ENCODE measurements around the gene ERAP2. TPM values are rescaled to one million over a fixed set of nuclear protein-coding genes. Genes with fewer than 3 reads are reported as not detected.

Gene ERAP2
- total RNA-seq, 2 donors from 2014 or later: 7.7 to 19.0 TPM

DNA sequence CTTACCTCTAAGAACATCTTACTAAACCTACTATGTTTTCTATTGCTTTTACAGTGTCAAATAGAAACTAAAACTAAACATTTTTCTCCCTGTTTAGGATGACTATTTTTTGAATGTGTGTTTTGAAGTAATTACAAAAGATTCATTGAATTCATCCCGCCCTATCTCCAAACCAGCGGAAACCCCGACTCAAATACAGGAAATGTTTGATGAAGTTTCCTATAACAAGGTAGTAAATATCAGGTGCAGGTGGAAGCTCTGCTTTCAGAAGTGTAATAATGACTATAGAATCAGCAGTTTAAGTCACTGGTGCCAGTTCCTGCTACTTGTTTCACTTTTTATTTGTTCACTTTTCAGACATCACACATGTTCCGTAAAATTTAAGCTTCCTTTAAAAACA is 20.0 kb downstream of the ERAP2 start:
- 74% methylated on average over 4 of the region's 4 CpGs for WGBS
- no peaks in the 10 kb centered on the region for H3K27me3 ChIP-seq (replicated peaks; ENCODE audit: insufficient read depth)
- H3K4me1 ChIP-seq (replicated peaks): no peaks in the 10 kb centered on the region
- no peaks in the 10 kb centered on the region for H3K9me3 ChIP-seq
- intact Hi-C loops (cut with DNase I): no loop called here
- DNase-seq (ENCODE audit: low spot score): no peak
- H3K27ac ChIP-seq: no peak overlapping the region
- peaks cover 0 to 3% of the 10 kb centered on the region in 2 donors for H3K36me3 ChIP-seq
- no peak overlapping the region for H3K4me3 ChIP-seq
- TF ChIP-seq, protein P1, sequence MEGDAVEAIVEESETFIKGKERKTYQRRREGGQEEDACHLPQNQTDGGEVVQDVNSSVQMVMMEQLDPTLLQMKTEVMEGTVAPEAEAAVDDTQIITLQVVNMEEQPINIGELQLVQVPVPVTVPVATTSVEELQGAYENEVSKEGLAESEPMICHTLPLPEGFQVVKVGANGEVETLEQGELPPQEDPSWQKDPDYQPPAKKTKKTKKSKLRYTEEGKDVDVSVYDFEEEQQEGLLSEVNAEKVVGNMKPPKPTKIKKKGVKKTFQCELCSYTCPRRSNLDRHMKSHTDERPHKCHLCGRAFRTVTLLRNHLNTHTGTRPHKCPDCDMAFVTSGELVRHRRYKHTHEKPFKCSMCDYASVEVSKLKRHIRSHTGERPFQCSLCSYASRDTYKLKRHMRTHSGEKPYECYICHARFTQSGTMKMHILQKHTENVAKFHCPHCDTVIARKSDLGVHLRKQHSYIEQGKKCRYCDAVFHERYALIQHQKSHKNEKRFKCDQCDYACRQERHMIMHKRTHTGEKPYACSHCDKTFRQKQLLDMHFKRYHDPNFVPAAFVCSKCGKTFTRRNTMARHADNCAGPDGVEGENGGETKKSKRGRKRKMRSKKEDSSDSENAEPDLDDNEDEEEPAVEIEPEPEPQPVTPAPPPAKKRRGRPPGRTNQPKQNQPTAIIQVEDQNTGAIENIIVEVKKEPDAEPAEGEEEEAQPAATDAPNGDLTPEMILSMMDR (IDR thresholded peaks at IDR 0.05): no peak
- TF ChIP-seq POLR2AphosphoS5 (IDR thresholded peaks at IDR 0.05) (no peak), POLR2A (IDR thresholded peaks at IDR 0.05) (no peak)

DNA sequence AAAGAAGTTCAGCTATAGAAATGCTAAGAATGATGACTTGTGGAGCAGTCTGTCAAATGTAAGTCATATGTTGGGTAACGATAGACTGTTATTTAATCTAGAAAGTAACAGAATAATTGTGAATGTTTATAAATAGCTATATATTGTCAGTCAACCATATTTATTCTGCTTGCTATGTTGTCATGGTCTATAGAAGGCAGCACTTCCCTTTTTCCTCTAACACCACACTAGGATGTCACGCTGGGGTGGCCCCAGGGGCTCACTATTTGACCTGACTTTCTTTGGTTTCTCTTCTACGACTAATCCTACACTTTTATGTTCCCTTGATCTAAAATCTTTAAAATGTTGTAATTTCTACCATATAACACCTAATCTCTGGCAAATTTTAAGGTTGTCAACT is 20.5 kb downstream of the ERAP2 start:
- intact Hi-C loops (cut with DNase I): no loop called here
- 75% methylated on average over 3 of the region's 3 CpGs for WGBS
- TF ChIP-seq POLR2AphosphoS5 (IDR thresholded peaks at IDR 0.05) (no peak), POLR2A (IDR thresholded peaks at IDR 0.05) (no peak)
- TF ChIP-seq, protein P1 (IDR thresholded peaks at IDR 0.05): no peak
- no peaks in the 10 kb centered on the region for H3K4me1 ChIP-seq (replicated peaks)
- no peak for DNase-seq (ENCODE audit: low spot score)
- H3K27me3 ChIP-seq (replicated peaks; ENCODE audit: insufficient read depth): no peaks in the 10 kb centered on the region
- no peak overlapping the region for H3K4me3 ChIP-seq
- H3K27ac ChIP-seq: no peak overlapping the region
- H3K9me3 ChIP-seq: no peaks in the 10 kb centered on the region
- peaks cover 0 to 3% of the 10 kb centered on the region in 2 donors for H3K36me3 ChIP-seq

DNA sequence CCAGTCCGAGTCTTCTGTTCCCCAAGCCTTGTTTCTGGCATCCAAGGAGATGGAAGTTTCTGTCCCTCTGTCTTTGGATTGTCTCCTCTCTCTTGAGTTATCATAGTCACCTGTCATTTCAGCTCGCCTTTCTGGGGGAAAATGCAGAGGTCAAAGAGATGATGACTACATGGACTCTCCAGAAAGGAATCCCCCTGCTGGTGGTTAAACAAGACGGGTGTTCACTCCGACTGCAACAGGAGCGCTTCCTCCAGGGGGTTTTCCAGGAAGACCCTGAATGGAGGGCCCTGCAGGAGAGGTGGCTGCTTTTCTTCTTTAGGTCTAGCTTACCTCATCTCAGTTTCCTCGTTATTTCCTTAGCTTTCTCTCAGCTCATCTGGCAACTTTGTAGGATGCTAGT is 25.1 kb downstream of the ERAP2 start:
- TF ChIP-seq POLR2A (IDR thresholded peaks at IDR 0.05) (no peak), POLR2AphosphoS5 (IDR thresholded peaks at IDR 0.05) (no peak)
- TF ChIP-seq, protein P1 (IDR thresholded peaks at IDR 0.05): no peak
- H3K4me3 ChIP-seq: no peak overlapping the region
- no peak overlapping the region for H3K27ac ChIP-seq
- intact Hi-C loops (cut with DNase I): no loop called here
- WGBS: 91% methylated on average over 6 of the region's 6 CpGs
- no peaks in the 10 kb centered on the region for H3K36me3 ChIP-seq
- no peak for DNase-seq (ENCODE audit: low spot score)
- no peaks in the 10 kb centered on the region for H3K9me3 ChIP-seq
- H3K27me3 ChIP-seq (replicated peaks; ENCODE audit: insufficient read depth): no peaks in the 10 kb centered on the region
- H3K4me1 ChIP-seq (replicated peaks): no peaks in the 10 kb centered on the region

DNA sequence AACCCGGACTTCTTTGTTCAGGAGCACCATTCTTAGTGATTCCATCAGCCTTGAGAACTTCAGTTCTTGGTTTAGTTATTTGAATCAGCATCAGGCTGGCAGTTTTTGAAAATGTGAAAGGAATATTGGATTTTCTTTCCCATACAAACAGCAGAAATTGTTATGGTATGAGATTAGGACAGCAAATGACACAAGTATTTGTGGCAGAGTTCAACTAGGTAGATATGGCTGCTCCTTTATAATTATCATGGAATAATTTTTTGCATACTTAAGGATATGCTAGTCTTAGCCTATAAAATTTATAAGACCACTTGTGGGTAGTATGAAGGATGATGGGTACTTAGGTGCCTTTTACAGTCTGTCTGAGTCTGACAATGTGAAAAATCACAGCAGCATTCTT is 25.5 kb downstream of the ERAP2 start:
- no peaks in the 10 kb centered on the region for H3K4me1 ChIP-seq (replicated peaks)
- H3K27ac ChIP-seq: no peak overlapping the region
- H3K36me3 ChIP-seq: no peaks in the 10 kb centered on the region
- H3K9me3 ChIP-seq: no peaks in the 10 kb centered on the region
- no peak overlapping the region for H3K4me3 ChIP-seq
- WGBS: 86% methylated on average over 1 of the region's 1 CpG
- no peak for TF ChIP-seq POLR2A (IDR thresholded peaks at IDR 0.05)
- no peak for TF ChIP-seq POLR2AphosphoS5 (IDR thresholded peaks at IDR 0.05)
- TF ChIP-seq, protein P1 (IDR thresholded peaks at IDR 0.05): no peak
- no peak for DNase-seq (ENCODE audit: low spot score)
- intact Hi-C loops (cut with DNase I): no loop called here
- no peaks in the 10 kb centered on the region for H3K27me3 ChIP-seq (replicated peaks; ENCODE audit: insufficient read depth)

DNA sequence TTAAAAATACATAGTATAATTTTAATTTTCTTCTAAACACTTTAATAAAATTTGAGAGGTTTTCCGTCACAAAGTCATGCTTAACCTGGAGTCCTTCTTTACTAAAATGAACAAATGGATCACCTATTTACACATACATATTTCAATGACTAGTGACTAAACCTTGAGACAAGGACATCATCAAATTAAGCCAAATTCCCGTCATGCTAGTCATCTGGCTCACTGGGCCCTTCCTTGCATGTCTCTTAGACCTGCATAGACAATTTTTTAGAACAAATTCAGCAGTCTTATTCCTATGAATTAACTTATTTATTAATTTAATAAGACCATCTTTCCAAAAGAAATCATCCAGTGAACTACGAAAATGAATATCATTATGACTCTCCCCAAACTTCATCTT is 26.6 kb downstream of the ERAP2 start:
- H3K9me3 ChIP-seq: no peaks in the 10 kb centered on the region
- intact Hi-C loops (cut with DNase I): no loop called here
- no peak for DNase-seq (ENCODE audit: low spot score)
- no peak for TF ChIP-seq POLR2A (IDR thresholded peaks at IDR 0.05)
- TF ChIP-seq, protein P1 (IDR thresholded peaks at IDR 0.05): no peak
- no peak for TF ChIP-seq POLR2AphosphoS5 (IDR thresholded peaks at IDR 0.05)
- H3K4me1 ChIP-seq (replicated peaks): no peaks in the 10 kb centered on the region
- no peak overlapping the region for H3K4me3 ChIP-seq
- no peaks in the 10 kb centered on the region for H3K36me3 ChIP-seq
- no peaks in the 10 kb centered on the region for H3K27me3 ChIP-seq (replicated peaks; ENCODE audit: insufficient read depth)
- no peak overlapping the region for H3K27ac ChIP-seq
- WGBS: 96% methylated on average over 3 of the region's 3 CpGs
